HL-60 (cell line): ENCODE data around the gene GAMT.

ENCODE experiments used
- CTCF ChIP-seq: IDR thresholded peaks from one replicate; pipeline ENCODE4 v1.5.1; 2011; ENCODE audit warnings: low read length, control low read depth, inconsistent platforms; ENCODE audit not compliant: insufficient read depth
- POLR2AphosphoS5 ChIP-seq: IDR thresholded peaks from 2 replicates; pipeline ENCODE4 v1.6.1; 2012; ENCODE audit warnings: low read depth

GRCh38 chr19:1417145-1417544 is 15.8 kb upstream of the GAMT start:
- TF ChIP-seq CTCF (no peak), POLR2AphosphoS5 (no peak)
